GM21360 (cell line): ENCODE measurements around the gene SLC46A2.

Experiments used
- ATAC-seq: cut with Tn5 transposase; IDR thresholded peaks from one replicate; pipeline ENCODE4 v1.9.1; 2021; ENCODE audit warnings: mild to moderate bottlenecking, moderate library complexity; ENCODE audit not compliant: unreplicated experiment

Gene SLC46A2

GRCh38 chr9:112887381-112887780, 3.3 kb downstream of the SLC46A2 start:
- ATAC-seq, result no peak

GRCh38 chr9:112886351-112886750, 4.3 kb downstream of the SLC46A2 start:
- no peak for ATAC-seq

GRCh38 chr9:112885324-112885723, 5.4 kb downstream of the SLC46A2 start:
- no peak for ATAC-seq

GRCh38 chr9:112884721-112885120, 6.0 kb downstream of the SLC46A2 start:
- no peak for ATAC-seq

GRCh38 chr9:112884101-112884500, 6.6 kb downstream of the SLC46A2 start:
- no peak for ATAC-seq

GRCh38 chr9:112881331-112881730, 9.3 kb downstream of the SLC46A2 start:
- ATAC-seq, result no peak

GRCh38 chr9:112880650-112881049, 10.0 kb downstream of the SLC46A2 start:
- no peak for ATAC-seq

- no peak for ATAC-seq
Measured at GRCh38 chr9:112878752-112879151, 11.9 kb downstream of the SLC46A2 start.

GRCh38 chr9:112873773-112874405, 16.8 kb downstream of the SLC46A2 start:
- no peak for ATAC-seq

- ATAC-seq, result no peak
Measured at GRCh38 chr9:112872019-112872418, 18.7 kb downstream of the SLC46A2 start.

GRCh38 chr9:112870556-112870955, 20.1 kb downstream of the SLC46A2 start:
- no peak for ATAC-seq

- ATAC-seq, result no peak
Measured at GRCh38 chr9:112869917-112870316, 20.8 kb downstream of the SLC46A2 start.

GRCh38 chr9:112869041-112869529, 21.6 kb downstream of the SLC46A2 start:
- ATAC-seq, result no peak

- no peak for ATAC-seq
Measured at GRCh38 chr9:112868461-112868860, 22.2 kb downstream of the SLC46A2 start.

- no peak for ATAC-seq
Measured at GRCh38 chr9:112867275-112867991, 23.2 kb downstream of the SLC46A2 start.

GRCh38 chr9:112866662-112867274, 23.9 kb downstream of the SLC46A2 start:
- no peak for ATAC-seq

GRCh38 chr9:112864982-112865381, 25.7 kb downstream of the SLC46A2 start:
- ATAC-seq, result no peak

GRCh38 chr9:112864403-112864802, 26.3 kb downstream of the SLC46A2 start:
- ATAC-seq, result no peak

GRCh38 chr9:112863746-112864145, 26.9 kb downstream of the SLC46A2 start:
- ATAC-seq, result peak; percentile 42

GRCh38 chr9:112863214-112863613, 27.5 kb downstream of the SLC46A2 start:
- ATAC-seq, result peak; percentile 29

GRCh38 chr9:112861638-112862555, 28.8 kb downstream of the SLC46A2 start:
- no peak for ATAC-seq
